Measurements from ENCODE around the gene ADORA1.

GRCh38 chr1:203097001-203097400, 30.5 kb upstream of the ADORA1 start:
- TF ChIP-seq CTCF (IDR thresholded peaks at IDR 0.05; ENCODE audit: insufficient read depth, low read length, poor library complexity, severe bottlenecking) (no peak), EZH2phosphoT487 (conservative IDR thresholded peaks at IDR 0.05; ENCODE audit: low read length) (no peak)

Measured in SU-DHL-6 (cell line).